ENCODE measurements around the gene SCGB1C2.
"Not testable (repeated sequence)": the region's sequence is repeated elsewhere in the genome, so short reads cannot be mapped to it uniquely, and the experiment has no call there.

SCGB1C2 gene

GRCh38 chr17:137166-137807 is at the start of gene SCGB1C2:
SCGB1C2 (plus strand) TSS chr17:137569; CDS start chr17:137591, 22 bp downstream.
- not testable (repeated sequence) for H3K9me3 Mint-ChIP-seq, H3K4me3 Mint-ChIP-seq, H3K27ac Mint-ChIP-seq

GRCh38 chr17:113111-113510 is 24.3 kb upstream of the SCGB1C2 start:
- ATAC-seq; H3K9me3 Mint-ChIP-seq; H3K4me1 Mint-ChIP-seq; H3K36me3 Mint-ChIP-seq; DNase-seq (ENCODE audit: low spot score in 2 of 2); H3K27ac Mint-ChIP-seq; H3K4me3 Mint-ChIP-seq: not testable (repeated sequence)

More at GRCh38 chr17:137166-137807, at the start of gene SCGB1C2:
- ATAC-seq, H3K36me3 Mint-ChIP-seq, H3K4me1 Mint-ChIP-seq: not testable (repeated sequence)
- peak in 1 of 2 donors; percentile 29 for DNase-seq (ENCODE audit: low spot score in 2 of 2)

GRCh38 chr17:118339-118917 is 18.9 kb upstream of the SCGB1C2 start:
- not testable (repeated sequence) for H3K36me3 Mint-ChIP-seq, H3K4me1 Mint-ChIP-seq, H3K9me3 Mint-ChIP-seq, ATAC-seq, H3K27ac Mint-ChIP-seq, H3K4me3 Mint-ChIP-seq
- DNase-seq (ENCODE audit: low spot score in 2 of 2), result peak in 1 of 2 donors; percentile 66

GRCh38 chr17:133932-134331 is 3.4 kb upstream of the SCGB1C2 start:
- H3K4me1 Mint-ChIP-seq; H3K27ac Mint-ChIP-seq; ATAC-seq; H3K36me3 Mint-ChIP-seq; H3K4me3 Mint-ChIP-seq; DNase-seq (ENCODE audit: low spot score in 2 of 2); H3K9me3 Mint-ChIP-seq: not testable (repeated sequence)

- H3K4me1 Mint-ChIP-seq, H3K36me3 Mint-ChIP-seq, H3K4me3 Mint-ChIP-seq, H3K9me3 Mint-ChIP-seq, H3K27ac Mint-ChIP-seq: not testable (repeated sequence)
- DNase-seq (ENCODE audit: low spot score in 2 of 2), result peak in 1 of 2 donors; percentile 58
- ATAC-seq, result peak; percentile 89
Measured at GRCh38 chr17:134332-134785, 3.0 kb upstream of the SCGB1C2 start.

- not testable (repeated sequence) for H3K9me3 Mint-ChIP-seq, H3K4me3 Mint-ChIP-seq, H3K27ac Mint-ChIP-seq, ATAC-seq, H3K4me1 Mint-ChIP-seq, H3K36me3 Mint-ChIP-seq
- DNase-seq (ENCODE audit: low spot score in 2 of 2), result peak in 1 of 2 donors; percentile 41
Measured at GRCh38 chr17:135022-135421, 2.3 kb upstream of the SCGB1C2 start.

GRCh38 chr17:135895-136294 is 1.5 kb upstream of the SCGB1C2 start:
- H3K4me3 Mint-ChIP-seq; H3K9me3 Mint-ChIP-seq; ATAC-seq; H3K36me3 Mint-ChIP-seq; H3K4me1 Mint-ChIP-seq; H3K27ac Mint-ChIP-seq; DNase-seq (ENCODE audit: low spot score in 2 of 2): not testable (repeated sequence)

GRCh38 chr17:136531-136930 is 838 bp upstream of the SCGB1C2 start:
- DNase-seq (ENCODE audit: low spot score in 2 of 2), result peak; percentile 37 to 83
- not testable (repeated sequence) for H3K4me3 Mint-ChIP-seq, H3K9me3 Mint-ChIP-seq

GRCh38 chr17:139401-140205 is 2.2 kb downstream of the SCGB1C2 start:
- ATAC-seq, H3K36me3 Mint-ChIP-seq, H3K4me1 Mint-ChIP-seq, H3K9me3 Mint-ChIP-seq, H3K4me3 Mint-ChIP-seq: not testable (repeated sequence)
- peak in 1 of 2 donors; percentile 45 for DNase-seq (ENCODE audit: low spot score in 2 of 2)
- peak overlapping the region; percentile 34 for H3K27ac Mint-ChIP-seq

More at GRCh38 chr17:136531-136930, 838 bp upstream of the SCGB1C2 start:
- not testable (repeated sequence) for H3K36me3 Mint-ChIP-seq, H3K4me1 Mint-ChIP-seq, H3K27ac Mint-ChIP-seq
- peak; percentile 83 for ATAC-seq

GRCh38 chr17:142102-142661 is 4.8 kb downstream of the SCGB1C2 start:
- no peaks in the 10 kb centered on the region for H3K36me3 Mint-ChIP-seq
- no peaks in the 10 kb centered on the region for H3K4me1 Mint-ChIP-seq
- no peak overlapping the region for H3K4me3 Mint-ChIP-seq
- ATAC-seq (no peak), DNase-seq (ENCODE audit: low spot score in 2 of 2) (peak; percentile 1 to 53)
- no peaks in the 10 kb centered on the region for H3K9me3 Mint-ChIP-seq
- H3K27ac Mint-ChIP-seq, result no peak overlapping the region

GRCh38 chr17:142876-143784 is 5.8 kb downstream of the SCGB1C2 start:
- H3K36me3 Mint-ChIP-seq, result no peaks in the 10 kb centered on the region
- H3K4me3 Mint-ChIP-seq, result no peak overlapping the region
- ATAC-seq, result no peak
- H3K4me1 Mint-ChIP-seq, result no peaks in the 10 kb centered on the region
- no peak overlapping the region for H3K27ac Mint-ChIP-seq
- no peaks in the 10 kb centered on the region for H3K9me3 Mint-ChIP-seq
- DNase-seq (ENCODE audit: low spot score in 2 of 2), result peak in 1 of 2 donors; percentile 42

- no peaks in the 10 kb centered on the region for H3K9me3 Mint-ChIP-seq
- DNase-seq (ENCODE audit: low spot score in 2 of 2), result peak; percentile 95 to 98
- peak; percentile 86 for ATAC-seq
- H3K4me1 Mint-ChIP-seq, result no peaks in the 10 kb centered on the region
- no peaks in the 10 kb centered on the region for H3K36me3 Mint-ChIP-seq
- no peak overlapping the region for H3K27ac Mint-ChIP-seq
- H3K4me3 Mint-ChIP-seq, result no peak overlapping the region
Measured at GRCh38 chr17:143785-144281, 6.5 kb downstream of the SCGB1C2 start.

- Mint-ChIP-seq H3K36me3 (no peaks in the 10 kb centered on the region), H3K27ac (no peak overlapping the region)
- no peak for ATAC-seq
Measured at GRCh38 chr17:144936-145670, 7.7 kb downstream of the SCGB1C2 start.

More at GRCh38 chr17:144936-145670, 7.7 kb downstream of the SCGB1C2 start:
- Mint-ChIP-seq H3K4me1 (no peaks in the 10 kb centered on the region), H3K9me3 (no peaks in the 10 kb centered on the region), H3K4me3 (no peak overlapping the region)
- DNase-seq (ENCODE audit: low spot score in 2 of 2), result peak; percentile 1 to 41
